NCI-H748 (cell line): ENCODE data around the gene RNASE13.
A peak's percentile ranks its signal among the peaks of the same experiment; 100 is the strongest.
"Not testable (repeated sequence)": the region's sequence is repeated elsewhere in the genome, so short reads cannot be mapped to it uniquely, and the experiment has no call there.

ENCODE experiments used
- DNase-seq: peaks from one replicate; lab custom pipeline; 2025; ENCODE audit not compliant: unreplicated experiment; lab: John Stamatoyannopoulos, UW

Gene RNASE13

DNA sequence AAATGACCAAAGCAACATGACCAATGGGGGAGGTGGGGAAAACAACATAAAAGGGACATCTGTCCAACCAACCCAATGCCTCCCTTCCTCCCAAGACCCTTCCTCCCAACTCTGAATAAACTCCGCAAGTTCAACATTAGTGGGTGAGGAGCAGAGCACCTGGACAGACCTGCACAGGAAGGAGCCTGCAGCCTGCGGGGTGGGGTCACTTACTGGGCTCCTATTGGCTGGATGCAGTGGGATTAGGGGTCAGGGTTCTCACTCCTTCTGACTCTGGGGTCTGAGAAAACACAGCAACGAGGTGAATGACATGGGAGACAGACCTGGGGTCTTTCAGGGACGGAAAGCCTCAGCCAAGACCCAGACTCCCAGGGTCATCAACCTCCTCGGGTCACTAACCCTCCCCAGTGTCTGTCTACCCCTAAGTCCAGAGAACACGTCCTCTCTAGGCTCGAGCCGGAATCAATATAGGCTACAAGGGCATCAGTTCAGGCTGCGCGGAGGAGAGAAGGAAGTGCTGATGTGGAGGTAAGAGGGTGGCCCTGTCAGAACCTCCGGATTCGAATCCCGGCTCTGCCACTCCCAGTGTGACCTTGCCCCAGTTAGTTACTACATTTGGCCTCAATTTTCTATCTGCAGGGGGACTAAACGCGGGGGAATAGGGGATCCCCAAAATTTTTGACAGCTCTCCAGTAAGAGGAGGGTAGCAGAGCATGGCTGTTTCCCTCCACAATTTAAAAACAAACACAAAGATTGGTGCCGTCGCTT, 10.6 kb downstream of the RNASE13 start:
- no peak for DNase-seq

GRCh38 chr14:21023174-21023573, 11.4 kb downstream of the RNASE13 start:
- no peak for DNase-seq

GRCh38 chr14:21022686-21023085, 11.9 kb downstream of the RNASE13 start:
- no peak for DNase-seq

DNA sequence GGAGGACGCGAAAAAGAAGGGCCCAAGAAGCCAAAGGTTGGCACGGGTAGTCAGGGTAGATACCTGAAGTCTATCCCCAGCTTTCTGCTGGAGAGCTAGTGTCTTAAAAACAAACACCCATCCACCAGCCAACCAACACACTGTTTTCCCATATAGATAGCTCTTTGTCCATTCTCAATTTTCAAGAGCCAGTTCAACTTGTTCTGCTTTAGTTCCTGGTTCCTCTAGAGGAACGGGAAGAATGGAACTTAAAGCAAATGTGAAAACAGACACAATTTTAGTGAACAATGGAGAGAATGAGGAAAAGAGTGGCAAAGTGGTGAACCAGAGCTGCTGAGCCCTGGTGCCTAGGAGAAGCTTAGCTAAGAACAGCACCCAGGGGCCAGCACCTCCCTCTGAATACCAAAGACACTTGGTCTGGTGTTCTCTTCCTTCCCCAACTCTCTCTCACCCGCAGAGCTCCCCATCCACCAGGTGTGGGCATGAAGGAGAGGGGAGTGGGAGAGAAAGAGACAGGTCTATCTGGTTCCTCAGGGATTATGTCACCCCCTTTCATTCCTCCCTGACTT, 13.5 kb downstream of the RNASE13 start:
- no peak for DNase-seq

DNA sequence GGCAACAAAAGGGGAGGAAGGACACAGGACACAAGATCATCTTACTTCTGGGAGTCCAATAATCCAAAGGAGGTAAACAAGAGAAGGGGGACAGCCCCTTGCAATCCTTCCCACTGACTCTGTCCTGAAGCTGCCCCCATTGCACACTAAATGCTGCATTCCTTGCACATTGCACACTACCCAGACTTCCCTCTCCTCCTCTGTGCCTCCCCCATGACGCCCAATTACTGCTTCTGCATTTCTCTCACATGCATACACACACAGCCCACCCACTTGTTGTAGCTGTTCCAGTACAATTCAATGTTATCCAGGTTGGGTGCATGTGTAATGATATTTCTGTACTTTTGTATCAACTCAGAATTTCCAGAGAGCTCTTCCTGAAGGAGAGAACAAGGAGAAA, 15.2 kb downstream of the RNASE13 start:
- no peak for DNase-seq

DNA sequence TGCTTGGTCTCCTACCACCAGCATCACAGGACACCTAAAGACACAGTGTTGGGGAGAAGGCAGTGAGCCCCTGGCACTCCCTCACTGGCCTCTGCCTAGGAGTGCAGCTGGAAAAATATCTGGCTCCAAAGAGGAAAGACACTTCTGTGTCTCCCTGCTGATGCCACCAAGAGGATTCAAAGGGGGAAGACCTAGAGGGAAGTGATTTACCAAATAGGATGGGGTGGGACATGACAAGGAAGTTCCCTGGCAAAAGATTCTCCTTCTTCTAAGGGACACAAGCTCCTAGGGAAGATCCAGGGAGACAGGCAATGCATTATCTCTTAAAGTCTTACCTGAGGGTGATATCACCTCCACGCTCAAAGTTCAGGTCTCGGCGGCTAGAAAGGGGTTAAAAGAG, 15.8 kb downstream of the RNASE13 start:
- no peak for DNase-seq

DNA sequence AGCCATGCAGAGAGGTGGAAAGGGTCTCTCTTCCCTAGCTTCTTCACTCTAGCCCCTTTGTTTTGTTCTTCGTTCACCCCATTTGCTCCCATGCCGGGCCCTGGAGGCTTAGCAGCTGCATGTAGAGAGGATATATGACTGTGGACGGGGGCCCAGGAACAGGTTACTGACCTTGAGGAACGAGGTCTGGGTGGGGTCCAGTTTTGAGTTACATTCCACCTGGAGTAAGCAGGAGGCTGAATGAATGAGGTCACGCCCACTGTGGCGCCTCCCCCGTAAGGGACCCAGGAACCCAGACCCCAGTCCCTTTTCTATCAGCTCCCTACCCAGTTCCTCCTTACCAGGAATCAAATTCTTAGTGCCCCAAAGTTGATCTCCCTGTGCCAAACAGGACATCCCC, 16.3 kb downstream of the RNASE13 start:
- DNase-seq, result no peak

GRCh38 chr14:21017528-21018245, 16.9 kb downstream of the RNASE13 start:
- DNase-seq, result no peak

DNA sequence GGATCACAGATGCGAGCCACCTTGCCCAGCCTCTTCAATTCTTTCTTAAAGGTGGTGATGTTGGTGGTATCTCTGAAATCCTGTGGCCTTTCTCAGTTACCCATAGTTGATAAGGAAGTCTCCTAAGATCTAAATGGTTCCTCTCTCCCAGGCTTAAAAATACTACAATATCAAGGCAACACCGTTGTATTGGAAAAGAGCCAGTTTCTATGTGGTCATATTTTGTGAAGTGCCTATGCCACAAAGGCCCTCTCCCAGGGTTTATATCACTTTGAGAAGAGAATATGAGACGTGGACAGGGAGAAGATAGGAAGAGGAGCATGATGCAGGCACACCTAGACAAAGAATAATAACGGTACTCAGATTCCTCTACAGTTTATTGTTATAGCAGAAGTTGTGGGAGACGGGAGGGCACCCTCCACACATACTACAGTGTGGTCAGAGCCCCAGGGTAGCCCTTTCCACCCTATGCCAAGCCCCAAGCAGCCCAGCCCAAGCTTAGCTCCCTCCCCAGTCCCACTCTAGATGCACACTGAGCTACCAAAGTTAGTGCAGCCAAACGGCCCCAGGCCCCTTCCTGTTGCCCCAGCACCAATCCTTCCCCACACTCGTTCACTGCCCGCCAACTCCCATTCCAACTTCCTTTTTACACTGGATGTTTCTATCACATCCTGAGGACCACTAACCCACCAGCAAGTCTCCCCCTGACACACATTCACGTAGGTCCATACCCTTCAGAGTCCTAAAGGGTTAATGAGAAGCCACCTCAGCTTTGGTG, 18.0 kb downstream of the RNASE13 start:
- no peak for DNase-seq

- DNase-seq, result no peak
These were observed 19.3 kb downstream of the RNASE13 start for GRCh38 chr14:21015312-21015711.

GRCh38 chr14:21014761-21015190, 19.8 kb downstream of the RNASE13 start:
- peak; percentile 80 for DNase-seq

DNA sequence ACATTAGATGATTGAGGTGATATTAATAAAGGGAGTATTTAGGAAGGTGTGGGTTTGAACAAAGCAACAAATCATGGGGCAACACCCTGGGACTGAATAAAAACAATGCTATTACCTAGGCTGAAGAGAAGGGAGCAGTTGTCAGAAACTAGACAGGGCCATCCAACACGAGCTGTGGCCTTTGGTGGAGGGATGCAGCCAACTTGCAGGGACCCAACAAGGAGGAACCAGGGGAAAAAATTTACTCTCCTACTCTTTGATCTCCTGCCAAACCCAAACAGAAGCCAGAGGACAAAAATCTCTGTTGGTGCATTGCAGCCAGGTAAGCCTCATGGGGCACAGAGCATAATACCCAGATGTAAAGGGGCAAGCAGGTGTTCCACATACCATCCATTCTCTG, 23.5 kb downstream of the RNASE13 start:
- no peak for DNase-seq

- not testable (repeated sequence) for DNase-seq
These were observed 24.9 kb downstream of the RNASE13 start for GRCh38 chr14:21009721-21010120.

DNA sequence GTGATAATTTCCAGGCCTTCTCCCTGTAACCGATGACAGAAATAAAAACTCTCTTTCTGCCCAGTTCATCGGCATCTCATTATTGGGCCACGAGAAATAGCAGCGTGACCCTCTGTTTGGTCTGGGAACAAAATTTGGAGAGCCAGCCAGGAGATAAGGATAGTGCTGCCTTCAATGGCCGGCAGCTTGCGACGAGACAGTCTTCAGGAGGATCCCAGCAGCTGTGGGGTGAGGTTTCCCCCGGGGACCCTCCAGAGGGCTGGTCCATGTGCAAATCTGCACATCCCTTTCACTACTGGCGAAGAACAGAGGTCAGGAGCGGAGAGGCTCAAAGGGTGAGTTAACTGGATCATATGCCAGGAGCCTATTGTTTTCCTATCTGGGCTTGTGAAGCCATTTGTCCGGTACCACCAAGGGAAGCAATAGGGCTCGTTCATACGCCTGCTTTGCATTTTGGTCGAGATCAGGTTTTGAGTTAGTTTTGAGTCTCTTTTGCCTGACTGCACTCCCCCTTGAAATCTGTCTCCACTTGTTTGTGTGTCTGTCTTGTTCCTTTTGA, 30.7 kb downstream of the RNASE13 start:
- no peak for DNase-seq

DNA sequence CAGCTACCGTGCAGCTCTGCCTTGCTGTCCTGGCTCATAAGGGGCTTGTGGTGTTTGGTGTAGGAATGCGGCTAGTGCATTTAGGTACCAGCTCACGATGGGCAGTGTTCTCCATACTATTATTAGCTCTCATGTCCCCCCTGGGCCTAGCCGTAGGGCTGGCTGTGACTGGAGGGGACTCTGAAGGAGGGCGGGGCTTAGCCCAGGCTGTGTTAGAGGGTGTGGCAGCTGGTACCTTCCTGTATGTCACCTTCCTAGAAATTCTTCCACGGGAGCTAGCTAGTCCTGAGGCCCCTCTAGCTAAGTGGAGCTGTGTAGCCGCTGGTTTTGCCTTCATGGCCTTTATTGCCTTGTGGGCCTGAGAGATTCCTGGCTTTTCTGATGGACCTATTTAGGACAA, 33.4 kb downstream of the RNASE13 start:
- no peak for DNase-seq

DNA sequence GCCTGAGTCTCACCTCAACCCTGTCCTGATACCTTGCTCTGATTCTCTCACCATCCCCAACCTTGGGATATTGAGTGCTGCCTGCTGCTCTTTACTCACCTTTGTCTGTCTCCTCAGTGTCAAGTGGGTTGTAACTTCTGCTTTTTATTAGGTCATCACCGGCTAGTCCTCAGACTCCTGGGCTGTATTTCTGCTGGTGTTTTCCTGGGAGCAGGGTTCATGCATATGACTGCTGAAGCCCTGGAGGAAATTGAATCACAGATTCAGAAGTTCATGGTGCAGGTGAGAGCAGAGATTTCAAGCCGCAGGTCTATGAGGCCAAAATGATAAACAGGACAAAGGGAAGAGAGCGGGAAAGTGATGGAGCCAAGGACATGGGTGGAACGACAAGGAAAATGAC, 35.0 kb downstream of the RNASE13 start:
- no peak for DNase-seq

GRCh38 chr14:20998674-20999366, 35.8 kb downstream of the RNASE13 start, which contains the start of gene SLC39A2:
Gene SLC39A2, plus strand, starts transcription at chr14:20999293. Its CDS starts 154 bp downstream, at chr14:20999447.
- DNase-seq, result no peak

DNA sequence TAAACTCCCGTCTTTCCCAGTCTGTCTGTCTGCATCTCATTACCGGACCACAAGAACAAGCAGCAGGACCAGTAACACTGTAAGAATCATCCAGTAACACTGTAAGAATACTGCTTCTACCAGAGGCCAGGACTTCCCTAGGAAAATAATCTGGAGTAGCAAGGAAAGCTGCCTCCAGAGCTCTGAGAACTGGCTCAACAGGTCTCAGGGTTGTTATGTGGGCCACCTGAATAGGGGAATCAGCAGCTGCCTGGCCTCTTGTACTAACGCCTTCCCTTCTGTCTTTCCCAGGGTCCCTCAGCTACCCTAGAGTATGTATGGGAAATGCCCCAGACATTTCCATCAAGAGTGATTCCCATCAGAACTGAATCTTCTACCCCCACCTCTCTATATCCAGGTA, 36.5 kb downstream of the RNASE13 start:
- DNase-seq, result no peak

DNA sequence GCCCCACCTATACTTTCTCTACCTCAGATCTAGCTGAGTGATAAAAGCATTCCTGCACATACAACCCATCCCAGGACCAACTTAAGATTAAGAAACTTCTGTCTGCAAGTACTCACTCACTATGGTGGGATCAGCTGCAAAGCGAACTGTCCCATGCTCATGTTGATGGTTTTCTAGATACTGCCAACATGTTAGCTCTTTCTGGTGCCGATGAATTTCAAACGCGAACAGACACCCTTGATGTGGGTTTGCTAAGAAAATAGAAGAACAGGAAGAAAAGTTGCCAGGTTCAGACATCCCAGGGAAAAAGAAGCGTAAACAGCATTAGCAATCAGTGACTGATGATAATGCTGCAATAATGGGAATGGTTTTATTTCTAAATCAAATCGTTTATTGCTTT, 37.0 kb downstream of the RNASE13 start:
- no peak for DNase-seq

DNA sequence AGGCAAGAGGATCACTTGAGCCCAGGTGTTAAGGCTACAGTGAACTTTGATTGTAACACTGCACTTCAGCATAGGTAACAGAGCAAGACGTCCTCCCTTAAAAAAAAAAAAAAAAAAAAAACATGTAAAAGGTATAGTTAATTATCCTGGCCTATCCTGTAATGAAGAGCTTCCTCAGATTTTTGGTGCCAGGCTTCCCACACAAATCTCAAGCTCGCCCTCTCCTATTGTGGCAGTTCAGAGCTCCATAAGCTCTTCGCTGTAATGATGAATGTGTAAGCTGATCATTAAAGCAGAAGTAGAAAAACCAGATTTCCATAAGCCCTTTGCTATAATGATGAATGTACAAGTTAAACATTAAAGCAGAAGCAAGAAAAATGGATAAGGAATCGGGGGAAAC, 37.5 kb downstream of the RNASE13 start:
- no peak for DNase-seq
